Nephron progenitor cell (in vitro differentiated cells): ENCODE data around the gene OR5P2.

Source experiments
- DNase-seq: peaks from one replicate; pipeline ENCODE4 v3.0.0; 2021
- H3K27ac Mint-ChIP-seq: 2 replicates; pipeline ENCODE4 v1.8.0; 2021; ENCODE audit warnings: mild to moderate bottlenecking, moderate library complexity, mixed read lengths
- H3K27me3 Mint-ChIP-seq: 2 replicates; pipeline ENCODE4 v1.8.0; 2021; ENCODE audit warnings: mild to moderate bottlenecking, low read depth, mixed read lengths; ENCODE audit not compliant: poor library complexity
- H3K36me3 Mint-ChIP-seq: 2 replicates; pipeline ENCODE4 v1.8.0; 2021; ENCODE audit warnings: low read depth, mixed read lengths
- H3K4me1 Mint-ChIP-seq: 2 replicates; pipeline ENCODE4 v1.8.0; 2021; ENCODE audit warnings: mixed read lengths
- H3K4me3 Mint-ChIP-seq: 2 replicates; pipeline ENCODE4 v1.8.0; 2021; ENCODE audit warnings: mild to moderate bottlenecking, moderate library complexity, mixed read lengths
- H3K9me3 Mint-ChIP-seq: 2 replicates; pipeline ENCODE4 v1.8.0; 2021; ENCODE audit warnings: mild to moderate bottlenecking, moderate library complexity, mixed read lengths
- CTCF ChIP-seq: fragments of 200-600 bp; sonication (generic); IDR thresholded peaks from 2 replicates; pipeline ENCODE4 v1.5.0; 2021; ENCODE audit warnings: antibody characterized with exemption

The OR5P2 gene

GRCh38 chr11:7796842-7797241 is at the start of gene OR5P2:
OR5P2 (minus strand) TSS chr11:7796942; CDS start chr11:7796942, 0 bp downstream.
- Mint-ChIP-seq H3K27ac (no peak within 1 kb of the TSS), H3K4me3 (no peak within 1 kb of the TSS), H3K27me3 (peaks cover 4% of the 10 kb centered on the region), H3K36me3 (peaks cover 5% of the 10 kb centered on the region), H3K4me1 (peaks cover 7% of the 10 kb centered on the region), H3K9me3 (peaks cover 21% of the 10 kb centered on the region)
- TF ChIP-seq CTCF: no peak
- DNase-seq: no peak

GRCh38 chr11:7846003-7846402 is 49.3 kb upstream of the OR5P2 start:
- Mint-ChIP-seq H3K4me3 (no peak overlapping the region), H3K27me3 (no peaks in the 10 kb centered on the region), H3K27ac (no peak overlapping the region), H3K4me1 (peaks cover 11% of the 10 kb centered on the region), H3K36me3 (no peaks in the 10 kb centered on the region), H3K9me3 (no peaks in the 10 kb centered on the region)
- no peak for DNase-seq
- no peak for TF ChIP-seq CTCF

GRCh38 chr11:7844986-7845385 is 48.2 kb upstream of the OR5P2 start:
- no peak overlapping the region for H3K4me3 Mint-ChIP-seq
- no peaks in the 10 kb centered on the region for H3K9me3 Mint-ChIP-seq
- peaks cover 11% of the 10 kb centered on the region for H3K4me1 Mint-ChIP-seq
- H3K27me3 Mint-ChIP-seq: no peaks in the 10 kb centered on the region
- no peaks in the 10 kb centered on the region for H3K36me3 Mint-ChIP-seq
- no peak for DNase-seq
- no peak for TF ChIP-seq CTCF
- H3K27ac Mint-ChIP-seq: no peak overlapping the region

GRCh38 chr11:7844521-7844920 is 47.8 kb upstream of the OR5P2 start:
- peaks cover 9% of the 10 kb centered on the region for H3K4me1 Mint-ChIP-seq
- H3K27ac Mint-ChIP-seq: no peak overlapping the region
- no peaks in the 10 kb centered on the region for H3K27me3 Mint-ChIP-seq
- no peak for TF ChIP-seq CTCF
- no peak for DNase-seq
- no peak overlapping the region for H3K4me3 Mint-ChIP-seq
- no peaks in the 10 kb centered on the region for H3K9me3 Mint-ChIP-seq
- no peaks in the 10 kb centered on the region for H3K36me3 Mint-ChIP-seq

- no peaks in the 10 kb centered on the region for H3K9me3 Mint-ChIP-seq
- H3K4me1 Mint-ChIP-seq: no peaks in the 10 kb centered on the region
- DNase-seq: no peak
- no peaks in the 10 kb centered on the region for H3K36me3 Mint-ChIP-seq
- no peak overlapping the region for H3K4me3 Mint-ChIP-seq
- no peak overlapping the region for H3K27ac Mint-ChIP-seq
- no peaks in the 10 kb centered on the region for H3K27me3 Mint-ChIP-seq
- TF ChIP-seq CTCF: no peak
Measured at GRCh38 chr11:7840578-7840977, 43.8 kb upstream of the OR5P2 start.

- H3K9me3 Mint-ChIP-seq: no peaks in the 10 kb centered on the region
- H3K4me1 Mint-ChIP-seq: no peaks in the 10 kb centered on the region
- no peaks in the 10 kb centered on the region for H3K27me3 Mint-ChIP-seq
- H3K36me3 Mint-ChIP-seq: no peaks in the 10 kb centered on the region
- no peak for TF ChIP-seq CTCF
- no peak for DNase-seq
- H3K27ac Mint-ChIP-seq: no peak overlapping the region
- no peak overlapping the region for H3K4me3 Mint-ChIP-seq
Measured at GRCh38 chr11:7833527-7833926, 36.8 kb upstream of the OR5P2 start.
